ENCODE results near the gene ADGRD1.

ADGRD1 gene

DNA sequence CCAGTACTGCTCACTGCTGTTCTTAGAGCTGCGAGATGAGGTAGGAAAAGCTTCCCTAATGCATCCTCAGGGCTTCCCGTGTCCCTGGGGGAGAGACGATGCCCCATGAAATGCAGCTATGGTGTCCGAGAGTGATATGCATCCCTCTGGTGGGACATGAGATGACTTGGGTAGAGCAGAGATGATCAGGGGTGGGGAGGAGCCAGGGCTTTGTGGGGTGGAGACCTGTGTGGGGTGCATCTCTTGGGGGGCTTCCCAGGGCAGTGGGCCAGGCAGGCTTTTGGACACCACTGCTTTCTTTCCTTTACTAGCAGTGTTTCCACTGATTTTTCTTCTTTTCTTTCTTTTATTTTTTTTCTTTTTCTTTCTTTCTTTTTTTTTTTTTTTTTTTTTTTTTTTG lies 147.3 kb downstream of the ADGRD1 start:
- no peaks in the 10 kb centered on the region for H3K9me3 ChIP-seq (ENCODE audit: control insufficient read depth, insufficient read depth, low read length)

DNA sequence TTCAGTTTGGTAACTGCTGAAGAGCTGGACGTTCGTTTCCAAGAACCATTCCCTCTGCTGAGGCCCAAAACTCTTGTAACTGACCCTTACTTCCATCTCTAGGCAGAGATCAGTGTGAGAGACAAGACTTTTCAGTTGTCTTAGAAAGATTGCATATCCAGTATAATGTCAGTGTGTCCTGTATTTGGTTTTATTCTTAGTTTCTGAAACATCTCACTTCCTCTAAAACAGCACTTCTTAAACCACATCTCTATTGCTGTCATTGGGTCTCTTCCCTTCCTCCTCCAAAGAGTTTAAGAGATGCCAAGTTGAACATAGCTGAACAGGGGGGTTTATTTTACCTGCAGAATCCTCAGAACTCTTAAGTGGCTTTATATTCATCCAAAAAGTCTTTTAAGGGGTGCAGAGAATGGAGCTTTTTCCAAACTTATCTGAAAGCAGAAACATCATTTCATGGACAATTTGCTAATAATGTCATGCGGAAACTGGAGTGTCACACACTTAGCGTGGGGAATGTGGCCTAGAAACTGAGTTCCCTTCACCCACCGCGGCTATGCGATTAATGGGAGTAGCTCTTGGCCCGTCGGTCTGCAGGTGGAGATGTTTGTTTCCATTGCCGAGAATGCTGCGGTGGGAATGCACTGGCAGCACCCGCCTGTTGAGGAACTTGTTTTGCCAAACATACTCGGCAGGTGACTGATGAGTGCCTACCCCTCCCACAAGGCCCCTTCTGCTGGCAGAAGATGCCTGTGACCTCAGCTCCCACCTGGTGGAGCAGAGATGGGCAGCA lies 148.2 kb downstream of the ADGRD1 start:
- Histone ChIP-seq H3K4me2 (ENCODE audit: low read length) (no peak overlapping the region), H3K4me1 (ENCODE audit: control insufficient read depth, low read length) (peaks cover 9% of the 10 kb centered on the region), H3F3A (ENCODE audit: control insufficient read depth, insufficient read depth) (no peaks in the 10 kb centered on the region; the same call in 1 of the 2 replicates), H3K9me2 (replicated peaks; ENCODE audit: control insufficient read depth, low read length) (no peaks in the 10 kb centered on the region), H3K27me3 (ENCODE audit: control insufficient read depth, low read length) (no peaks in the 10 kb centered on the region), H3K4me3 (ENCODE audit: low read length) (no peak overlapping the region), H3K9me3 (ENCODE audit: control insufficient read depth, insufficient read depth, low read length) (no peaks in the 10 kb centered on the region), H3K36me3 (ENCODE audit: control insufficient read depth, low read length) (no peaks in the 10 kb centered on the region), H4K20me1 (ENCODE audit: control insufficient read depth, insufficient read depth, low read depth, low read length) (no peaks in the 10 kb centered on the region), H3K79me2 (ENCODE audit: control insufficient read depth, low read length) (no peaks in the 10 kb centered on the region), H3K27ac (ENCODE audit: low read depth, low read length) (no peak overlapping the region)
- TF ChIP-seq EZH2phosphoT487 (IDR thresholded peaks at IDR 0.05; ENCODE audit: borderline replicate concordance, low read length): no peak

More for the DNA sequence above, 147.3 kb downstream of the ADGRD1 start:
- H3K4me3 ChIP-seq (ENCODE audit: low read length): no peak overlapping the region
- peaks cover 9% of the 10 kb centered on the region for H3K4me1 ChIP-seq (ENCODE audit: control insufficient read depth, low read length)
- no peaks in the 10 kb centered on the region; the same call in 1 of the 2 replicates for H3F3A ChIP-seq (ENCODE audit: control insufficient read depth, insufficient read depth)
- H4K20me1 ChIP-seq (ENCODE audit: control insufficient read depth, insufficient read depth, low read depth, low read length): no peaks in the 10 kb centered on the region
- no peaks in the 10 kb centered on the region for H3K9me2 ChIP-seq (replicated peaks; ENCODE audit: control insufficient read depth, low read length)
- H3K27ac ChIP-seq (ENCODE audit: low read depth, low read length): no peak overlapping the region
- no peaks in the 10 kb centered on the region for H3K79me2 ChIP-seq (ENCODE audit: control insufficient read depth, low read length)
- no peaks in the 10 kb centered on the region for H3K36me3 ChIP-seq (ENCODE audit: control insufficient read depth, low read length)
- H3K4me2 ChIP-seq (ENCODE audit: low read length): no peak overlapping the region
- no peaks in the 10 kb centered on the region for H3K27me3 ChIP-seq (ENCODE audit: control insufficient read depth, low read length)
- TF ChIP-seq EZH2phosphoT487 (IDR thresholded peaks at IDR 0.05; ENCODE audit: borderline replicate concordance, low read length) (no peak), CTCF (IDR thresholded peaks at IDR 0.05; ENCODE audit: low read depth, low read length, poor library complexity, severe bottlenecking) (no peak)

DNA sequence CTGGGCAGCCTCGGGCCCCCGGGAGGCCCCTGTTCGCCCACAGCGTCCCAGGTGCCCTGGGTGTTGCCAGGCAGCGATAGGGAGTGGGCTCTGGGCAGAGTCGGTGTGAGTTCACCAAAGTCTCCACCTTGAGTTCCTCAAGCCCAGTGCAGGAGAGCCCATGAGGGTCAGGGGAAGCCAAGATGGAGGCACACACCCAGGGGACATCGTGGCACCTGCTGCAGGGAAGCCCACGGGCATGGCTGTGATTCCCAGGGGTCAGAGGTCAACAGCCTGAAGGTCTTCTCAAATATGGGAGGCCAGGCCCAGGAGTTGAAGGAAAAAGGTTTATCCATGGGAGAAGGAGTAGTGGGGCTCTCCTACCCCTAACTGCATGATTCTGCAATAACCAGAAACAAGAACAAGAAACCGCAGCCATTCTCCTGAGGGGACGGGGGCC lies 148.8 kb downstream of the ADGRD1 start:
- Histone ChIP-seq H3K4me1 (ENCODE audit: control insufficient read depth, low read length) (peaks cover 9% of the 10 kb centered on the region), H4K20me1 (ENCODE audit: control insufficient read depth, insufficient read depth, low read depth, low read length) (no peaks in the 10 kb centered on the region), H3K9me2 (replicated peaks; ENCODE audit: control insufficient read depth, low read length) (no peaks in the 10 kb centered on the region), H3K79me2 (ENCODE audit: control insufficient read depth, low read length) (no peaks in the 10 kb centered on the region), H3K36me3 (ENCODE audit: control insufficient read depth, low read length) (no peaks in the 10 kb centered on the region), H3K9me3 (ENCODE audit: control insufficient read depth, insufficient read depth, low read length) (no peaks in the 10 kb centered on the region), H3K27me3 (ENCODE audit: control insufficient read depth, low read length) (no peaks in the 10 kb centered on the region), H3K4me3 (ENCODE audit: low read length) (no peak overlapping the region), H3K27ac (ENCODE audit: low read depth, low read length) (no peak overlapping the region), H3F3A (ENCODE audit: control insufficient read depth, insufficient read depth) (no peaks in the 10 kb centered on the region; the same call in 1 of the 2 replicates), H3K4me2 (ENCODE audit: low read length) (no peak overlapping the region)
- TF ChIP-seq CTCF (IDR thresholded peaks at IDR 0.05; ENCODE audit: low read depth, low read length, poor library complexity, severe bottlenecking): no peak
- no peak for TF ChIP-seq EZH2phosphoT487 (IDR thresholded peaks at IDR 0.05; ENCODE audit: borderline replicate concordance, low read length)

- TF ChIP-seq EZH2phosphoT487 (IDR thresholded peaks at IDR 0.05; ENCODE audit: borderline replicate concordance, low read length) (no peak), CTCF (IDR thresholded peaks at IDR 0.05; ENCODE audit: low read depth, low read length, poor library complexity, severe bottlenecking) (no peak)
- Histone ChIP-seq H3K27ac (ENCODE audit: low read depth, low read length) (no peak overlapping the region), H3K9me3 (ENCODE audit: control insufficient read depth, insufficient read depth, low read length) (peaks cover 1% of the 10 kb centered on the region; the same call in 1 of the 2 replicates), H3K4me1 (ENCODE audit: control insufficient read depth, low read length) (peaks cover 9% of the 10 kb centered on the region), H3K9me2 (replicated peaks; ENCODE audit: control insufficient read depth, low read length) (no peaks in the 10 kb centered on the region), H4K20me1 (ENCODE audit: control insufficient read depth, insufficient read depth, low read depth, low read length) (no peaks in the 10 kb centered on the region), H3K27me3 (ENCODE audit: control insufficient read depth, low read length) (no peaks in the 10 kb centered on the region), H3K36me3 (ENCODE audit: control insufficient read depth, low read length) (no peaks in the 10 kb centered on the region), H3F3A (ENCODE audit: control insufficient read depth, insufficient read depth) (no peaks in the 10 kb centered on the region; the same call in 1 of the 2 replicates), H3K4me2 (ENCODE audit: low read length) (no peak overlapping the region), H3K4me3 (ENCODE audit: low read length) (no peak overlapping the region), H3K79me2 (ENCODE audit: control insufficient read depth, low read length) (no peaks in the 10 kb centered on the region)
Observed at GRCh38 chr12:131102991-131103668, 149.4 kb downstream of the ADGRD1 start.
